ENCODE measurements around the gene ILDR2.

GRCh38 chr1:166950156-166950555 is 25.2 kb downstream of the ILDR2 start:
- no peak for TF ChIP-seq POLR2A (IDR thresholded peaks at IDR 0.05)
- TF ChIP-seq, protein P1, sequence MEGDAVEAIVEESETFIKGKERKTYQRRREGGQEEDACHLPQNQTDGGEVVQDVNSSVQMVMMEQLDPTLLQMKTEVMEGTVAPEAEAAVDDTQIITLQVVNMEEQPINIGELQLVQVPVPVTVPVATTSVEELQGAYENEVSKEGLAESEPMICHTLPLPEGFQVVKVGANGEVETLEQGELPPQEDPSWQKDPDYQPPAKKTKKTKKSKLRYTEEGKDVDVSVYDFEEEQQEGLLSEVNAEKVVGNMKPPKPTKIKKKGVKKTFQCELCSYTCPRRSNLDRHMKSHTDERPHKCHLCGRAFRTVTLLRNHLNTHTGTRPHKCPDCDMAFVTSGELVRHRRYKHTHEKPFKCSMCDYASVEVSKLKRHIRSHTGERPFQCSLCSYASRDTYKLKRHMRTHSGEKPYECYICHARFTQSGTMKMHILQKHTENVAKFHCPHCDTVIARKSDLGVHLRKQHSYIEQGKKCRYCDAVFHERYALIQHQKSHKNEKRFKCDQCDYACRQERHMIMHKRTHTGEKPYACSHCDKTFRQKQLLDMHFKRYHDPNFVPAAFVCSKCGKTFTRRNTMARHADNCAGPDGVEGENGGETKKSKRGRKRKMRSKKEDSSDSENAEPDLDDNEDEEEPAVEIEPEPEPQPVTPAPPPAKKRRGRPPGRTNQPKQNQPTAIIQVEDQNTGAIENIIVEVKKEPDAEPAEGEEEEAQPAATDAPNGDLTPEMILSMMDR (IDR thresholded peaks at IDR 0.05) = no peak
